Measurements from ENCODE around the gene SLC2A13. TPM values are rescaled to one million over a fixed set of nuclear protein-coding genes. Genes with fewer than 3 reads are reported as not detected.
"Not testable (repeated sequence)": the region's sequence is repeated elsewhere in the genome, so short reads cannot be mapped to it uniquely, and the experiment has no call there.

Gene SLC2A13
- total RNA-seq, 1 donor from 2014 or later, result 8.4 TPM

DNA sequence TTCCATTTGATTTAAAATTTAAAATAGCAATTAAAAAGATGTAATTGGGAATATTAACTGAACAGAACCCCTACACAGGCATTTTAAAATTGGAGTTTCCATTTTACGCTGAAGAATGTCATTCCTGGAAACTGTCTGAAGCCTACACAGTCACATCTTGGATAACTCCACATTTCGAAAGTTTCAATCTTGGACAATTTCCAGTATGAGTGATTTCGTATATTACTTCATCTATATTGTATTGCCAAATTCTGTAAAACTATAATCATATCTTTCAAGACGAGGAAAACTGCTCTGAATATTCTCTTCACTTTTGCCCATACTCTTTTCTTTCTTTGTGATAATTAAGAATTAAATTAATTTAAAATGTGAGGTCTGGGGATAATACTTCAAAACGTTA lies 292.1 kb downstream of the SLC2A13 start:
- no peak overlapping the region for H3K27ac ChIP-seq (ENCODE audit: low read depth, low read length)

DNA sequence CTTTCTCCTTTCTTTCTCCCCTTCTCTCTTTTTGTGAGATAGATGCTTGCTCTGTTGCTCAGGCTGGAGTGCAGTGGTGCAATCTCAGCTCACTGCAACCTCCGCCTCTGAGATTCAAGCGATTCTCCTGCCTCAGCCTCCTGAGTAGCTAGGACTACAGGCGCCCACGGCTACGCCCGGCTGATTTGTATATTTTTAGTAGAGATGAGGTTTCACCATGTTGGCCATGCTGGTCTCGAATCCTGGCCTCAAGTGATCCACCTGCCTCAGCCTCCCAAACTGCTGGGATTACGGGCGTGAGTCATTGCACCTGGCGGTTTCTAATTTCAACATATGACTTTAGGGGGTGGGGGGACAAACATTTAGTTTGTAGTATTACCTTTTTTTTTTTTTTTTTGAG lies 293.4 kb downstream of the SLC2A13 start:
- H3K9ac ChIP-seq (ENCODE audit: low read depth in 1 of 3, low read length in 3 of 3); H3K36me3 ChIP-seq (ENCODE audit: control insufficient read depth in 3 of 3, insufficient read depth in 3 of 3, low read length in 3 of 3); H3K27ac ChIP-seq (ENCODE audit: low read depth, low read length); H3K27me3 ChIP-seq (ENCODE audit: control insufficient read depth in 3 of 3, insufficient read depth in 3 of 3, low read length in 3 of 3); H3K4me1 ChIP-seq (ENCODE audit: control insufficient read depth in 3 of 3, insufficient read depth in 3 of 3, low read length in 3 of 3); H3K4me3 ChIP-seq (ENCODE audit: low read length in 3 of 3); H3K9me3 ChIP-seq (ENCODE audit: control insufficient read depth in 3 of 3, low read length in 3 of 3): not testable (repeated sequence)

More for the DNA sequence above, 292.1 kb downstream of the SLC2A13 start:
- H3K4me1 ChIP-seq (ENCODE audit: control insufficient read depth in 3 of 3, insufficient read depth in 3 of 3, low read length in 3 of 3), result no peaks in the 10 kb centered on the region
- H3K4me3 ChIP-seq (ENCODE audit: low read length in 3 of 3), result no peak overlapping the region
- H3K9ac ChIP-seq (ENCODE audit: low read depth in 1 of 3, low read length in 3 of 3), result no peak overlapping the region
- H3K27me3 ChIP-seq (ENCODE audit: control insufficient read depth in 3 of 3, insufficient read depth in 3 of 3, low read length in 3 of 3), result no peaks in the 10 kb centered on the region
- no peaks in the 10 kb centered on the region for H3K36me3 ChIP-seq (ENCODE audit: control insufficient read depth in 3 of 3, insufficient read depth in 3 of 3, low read length in 3 of 3)
- H3K9me3 ChIP-seq (ENCODE audit: control insufficient read depth in 3 of 3, low read length in 3 of 3), result no peaks in the 10 kb centered on the region

DNA sequence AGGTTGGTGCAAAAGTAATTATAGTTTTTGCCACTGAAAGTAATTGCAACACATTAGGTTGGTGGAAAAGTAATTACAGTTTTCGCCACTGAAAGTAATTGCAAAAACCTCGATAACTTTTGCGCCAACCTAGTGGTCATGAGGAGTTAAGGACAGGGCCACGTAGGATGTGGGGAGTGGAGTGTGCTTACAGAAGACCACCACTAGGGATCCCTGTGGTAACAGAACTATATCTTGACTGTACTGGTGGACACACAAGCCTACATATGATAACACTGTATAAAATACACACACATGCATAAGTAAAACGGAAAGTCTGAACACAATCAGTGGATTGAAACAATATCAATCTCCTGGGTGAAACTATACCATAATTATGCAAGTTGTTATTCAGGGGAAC lies 298.8 kb downstream of the SLC2A13 start:
- Histone ChIP-seq H3K36me3 (ENCODE audit: control insufficient read depth in 3 of 3, insufficient read depth in 3 of 3, low read length in 3 of 3) (no peaks in the 10 kb centered on the region), H3K4me1 (ENCODE audit: control insufficient read depth in 3 of 3, insufficient read depth in 3 of 3, low read length in 3 of 3) (no peaks in the 10 kb centered on the region), H3K27me3 (ENCODE audit: control insufficient read depth in 3 of 3, insufficient read depth in 3 of 3, low read length in 3 of 3) (no peaks in the 10 kb centered on the region), H3K27ac (ENCODE audit: low read depth, low read length) (no peak overlapping the region), H3K9me3 (ENCODE audit: control insufficient read depth in 3 of 3, low read length in 3 of 3) (no peaks in the 10 kb centered on the region), H3K4me3 (ENCODE audit: low read length in 3 of 3) (no peak overlapping the region), H3K9ac (ENCODE audit: low read depth in 1 of 3, low read length in 3 of 3) (no peak overlapping the region)

DNA sequence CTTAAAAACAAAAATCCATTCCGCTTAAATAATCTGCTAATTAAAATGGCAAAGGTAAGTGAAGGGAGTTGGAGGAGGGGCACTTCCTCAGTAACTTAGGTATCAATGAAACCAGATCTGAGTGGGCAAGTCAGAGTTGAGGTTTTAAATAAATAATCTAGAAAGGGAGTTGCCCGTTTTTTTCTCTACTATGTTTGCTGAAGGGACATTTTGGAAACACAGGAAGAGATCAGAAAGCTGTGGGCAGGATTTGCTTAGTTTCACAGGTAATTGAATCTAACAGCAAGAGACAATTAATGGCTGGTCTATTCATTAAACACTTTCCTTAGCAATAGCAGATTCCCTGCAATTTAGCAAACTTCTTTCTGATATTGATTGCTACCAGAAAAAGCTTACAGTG lies 300.2 kb downstream of the SLC2A13 start:
- no peak overlapping the region for H3K4me3 ChIP-seq (ENCODE audit: low read length in 3 of 3)
- no peaks in the 10 kb centered on the region for H3K9me3 ChIP-seq (ENCODE audit: control insufficient read depth in 3 of 3, low read length in 3 of 3)
- H3K27ac ChIP-seq (ENCODE audit: low read depth, low read length), result no peak overlapping the region
- no peaks in the 10 kb centered on the region for H3K36me3 ChIP-seq (ENCODE audit: control insufficient read depth in 3 of 3, insufficient read depth in 3 of 3, low read length in 3 of 3)
- H3K4me1 ChIP-seq (ENCODE audit: control insufficient read depth in 3 of 3, insufficient read depth in 3 of 3, low read length in 3 of 3), result no peaks in the 10 kb centered on the region
- no peaks in the 10 kb centered on the region for H3K27me3 ChIP-seq (ENCODE audit: control insufficient read depth in 3 of 3, insufficient read depth in 3 of 3, low read length in 3 of 3)
- no peak overlapping the region for H3K9ac ChIP-seq (ENCODE audit: low read depth in 1 of 3, low read length in 3 of 3)

DNA sequence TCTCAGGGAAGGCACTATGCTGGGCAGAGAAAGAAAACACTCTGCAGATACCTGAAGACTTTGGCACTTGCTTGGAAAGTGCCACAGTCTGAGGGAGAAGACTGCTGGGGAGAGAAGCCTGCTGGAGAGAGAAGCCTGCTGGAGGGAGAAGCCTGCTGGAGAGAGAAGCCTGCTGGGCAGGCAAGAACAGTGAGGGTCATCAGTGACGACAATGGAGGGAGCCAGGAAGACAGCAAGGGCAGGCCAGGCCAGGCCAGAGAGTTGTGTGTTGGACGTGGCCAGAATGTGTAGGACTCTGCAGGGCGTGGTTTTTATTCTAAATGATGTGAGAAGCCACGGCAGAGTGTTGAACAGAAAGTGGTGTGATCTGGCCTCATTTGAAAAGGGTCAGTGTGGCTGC lies 301.0 kb downstream of the SLC2A13 start:
- no peaks in the 10 kb centered on the region for H3K9me3 ChIP-seq (ENCODE audit: control insufficient read depth in 3 of 3, low read length in 3 of 3)
- no peak overlapping the region for H3K27ac ChIP-seq (ENCODE audit: low read depth, low read length)
- H3K36me3 ChIP-seq (ENCODE audit: control insufficient read depth in 3 of 3, insufficient read depth in 3 of 3, low read length in 3 of 3), result no peaks in the 10 kb centered on the region
- no peak overlapping the region for H3K9ac ChIP-seq (ENCODE audit: low read depth in 1 of 3, low read length in 3 of 3)
- H3K27me3 ChIP-seq (ENCODE audit: control insufficient read depth in 3 of 3, insufficient read depth in 3 of 3, low read length in 3 of 3), result no peaks in the 10 kb centered on the region
- no peak overlapping the region for H3K4me3 ChIP-seq (ENCODE audit: low read length in 3 of 3)
- H3K4me1 ChIP-seq (ENCODE audit: control insufficient read depth in 3 of 3, insufficient read depth in 3 of 3, low read length in 3 of 3), result no peaks in the 10 kb centered on the region

DNA sequence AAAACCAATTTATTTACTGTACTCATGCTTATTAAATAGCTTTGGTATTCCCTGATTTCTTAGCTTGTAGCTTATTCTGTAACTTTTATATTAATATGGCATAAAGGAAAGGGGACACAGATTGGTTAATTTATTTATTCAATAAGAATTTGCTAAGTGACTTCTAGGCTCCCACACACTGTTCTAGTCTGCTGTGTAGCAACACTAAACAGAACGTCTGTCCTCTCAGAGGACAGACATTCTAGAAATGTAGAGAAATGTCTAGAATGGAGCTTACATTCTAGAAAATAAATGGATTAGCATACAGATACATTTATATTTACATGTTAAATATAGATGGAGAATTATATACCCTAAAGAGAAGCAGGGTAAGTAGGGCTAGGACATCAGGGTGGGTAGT lies 301.4 kb downstream of the SLC2A13 start:
- Histone ChIP-seq H3K4me1 (ENCODE audit: control insufficient read depth in 3 of 3, insufficient read depth in 3 of 3, low read length in 3 of 3) (no peaks in the 10 kb centered on the region), H3K36me3 (ENCODE audit: control insufficient read depth in 3 of 3, insufficient read depth in 3 of 3, low read length in 3 of 3) (no peaks in the 10 kb centered on the region), H3K4me3 (ENCODE audit: low read length in 3 of 3) (no peak overlapping the region), H3K9ac (ENCODE audit: low read depth in 1 of 3, low read length in 3 of 3) (no peak overlapping the region), H3K9me3 (ENCODE audit: control insufficient read depth in 3 of 3, low read length in 3 of 3) (no peaks in the 10 kb centered on the region), H3K27ac (ENCODE audit: low read depth, low read length) (no peak overlapping the region), H3K27me3 (ENCODE audit: control insufficient read depth in 3 of 3, insufficient read depth in 3 of 3, low read length in 3 of 3) (no peaks in the 10 kb centered on the region)

DNA sequence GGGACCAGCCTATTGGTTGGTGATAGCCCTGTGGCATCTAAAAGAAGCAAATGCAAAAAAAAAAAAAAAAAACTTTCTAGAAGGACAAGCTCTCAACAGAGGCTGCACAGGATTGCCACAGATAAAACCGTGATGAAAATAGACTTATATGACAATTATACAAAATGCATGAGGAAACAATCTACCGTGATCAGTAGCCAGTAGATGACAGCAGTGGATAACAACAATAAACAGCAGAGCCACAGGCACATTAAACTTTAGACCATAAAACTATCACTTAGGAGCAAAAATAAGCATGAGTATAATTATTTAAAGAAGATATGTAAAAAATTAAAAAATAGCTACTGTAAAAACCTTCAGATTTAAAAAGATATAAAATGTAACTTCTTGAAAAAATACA lies 302.7 kb downstream of the SLC2A13 start:
- no peaks in the 10 kb centered on the region for H3K36me3 ChIP-seq (ENCODE audit: control insufficient read depth in 3 of 3, insufficient read depth in 3 of 3, low read length in 3 of 3)
- H3K9ac ChIP-seq (ENCODE audit: low read depth in 1 of 3, low read length in 3 of 3), result no peak overlapping the region
- H3K27me3 ChIP-seq (ENCODE audit: control insufficient read depth in 3 of 3, insufficient read depth in 3 of 3, low read length in 3 of 3), result no peaks in the 10 kb centered on the region
- H3K27ac ChIP-seq (ENCODE audit: low read depth, low read length), result no peak overlapping the region
- H3K9me3 ChIP-seq (ENCODE audit: control insufficient read depth in 3 of 3, low read length in 3 of 3), result no peaks in the 10 kb centered on the region
- no peaks in the 10 kb centered on the region for H3K4me1 ChIP-seq (ENCODE audit: control insufficient read depth in 3 of 3, insufficient read depth in 3 of 3, low read length in 3 of 3)
- H3K4me3 ChIP-seq (ENCODE audit: low read length in 3 of 3), result no peak overlapping the region

DNA sequence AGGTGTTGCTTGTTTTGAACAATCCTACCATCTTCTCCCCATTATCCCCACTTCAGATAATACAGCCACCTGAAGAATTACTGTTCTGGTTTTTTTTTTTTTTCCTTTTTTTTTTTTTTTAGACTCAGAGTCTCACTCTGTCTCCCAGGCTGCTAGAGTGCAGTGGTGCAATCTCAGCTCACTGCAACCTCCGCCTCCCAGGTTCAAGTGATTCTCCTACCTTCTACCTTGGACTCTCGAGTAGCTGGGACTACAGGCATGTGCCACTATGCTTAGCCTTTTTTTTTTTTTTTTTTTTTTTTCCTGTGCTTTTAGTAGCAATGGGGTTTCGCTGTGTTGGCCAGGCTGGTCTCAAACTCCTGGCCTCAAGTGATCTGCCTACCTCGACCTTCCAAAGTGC lies 306.9 kb downstream of the SLC2A13 start:
- Histone ChIP-seq H3K27me3 (ENCODE audit: control insufficient read depth in 3 of 3, insufficient read depth in 3 of 3, low read length in 3 of 3) (no peaks in the 10 kb centered on the region), H3K4me3 (ENCODE audit: low read length in 3 of 3) (no peak overlapping the region), H3K9ac (ENCODE audit: low read depth in 1 of 3, low read length in 3 of 3) (no peak overlapping the region), H3K36me3 (ENCODE audit: control insufficient read depth in 3 of 3, insufficient read depth in 3 of 3, low read length in 3 of 3) (no peaks in the 10 kb centered on the region), H3K27ac (ENCODE audit: low read depth, low read length) (no peak overlapping the region), H3K9me3 (ENCODE audit: control insufficient read depth in 3 of 3, low read length in 3 of 3) (no peaks in the 10 kb centered on the region), H3K4me1 (ENCODE audit: control insufficient read depth in 3 of 3, insufficient read depth in 3 of 3, low read length in 3 of 3) (no peaks in the 10 kb centered on the region)

DNA sequence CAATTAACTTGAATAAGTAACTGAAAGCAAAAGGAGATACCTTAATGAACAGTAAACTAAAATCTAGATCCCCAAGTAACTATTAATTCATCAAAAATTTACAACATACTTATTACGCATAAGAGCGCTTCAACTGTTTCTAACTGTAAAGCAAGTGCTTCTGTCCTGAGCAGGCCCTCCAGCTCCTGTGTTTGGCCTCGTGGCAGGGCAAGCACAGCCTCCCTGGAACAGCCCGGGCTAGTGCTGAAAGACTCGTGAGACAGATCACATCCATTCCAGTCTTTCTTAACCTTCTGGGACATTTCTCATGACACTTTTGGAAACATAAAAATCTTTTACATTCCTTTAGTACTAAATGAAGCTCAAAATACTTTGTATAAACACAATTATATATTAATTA lies 307.5 kb downstream of the SLC2A13 start:
- H3K4me3 ChIP-seq (ENCODE audit: low read length in 3 of 3), result no peak overlapping the region
- H3K9me3 ChIP-seq (ENCODE audit: control insufficient read depth in 3 of 3, low read length in 3 of 3), result no peaks in the 10 kb centered on the region
- H3K36me3 ChIP-seq (ENCODE audit: control insufficient read depth in 3 of 3, insufficient read depth in 3 of 3, low read length in 3 of 3), result no peaks in the 10 kb centered on the region
- H3K9ac ChIP-seq (ENCODE audit: low read depth in 1 of 3, low read length in 3 of 3), result no peak overlapping the region
- H3K27me3 ChIP-seq (ENCODE audit: control insufficient read depth in 3 of 3, insufficient read depth in 3 of 3, low read length in 3 of 3), result no peaks in the 10 kb centered on the region
- H3K27ac ChIP-seq (ENCODE audit: low read depth, low read length), result no peak overlapping the region
- no peaks in the 10 kb centered on the region for H3K4me1 ChIP-seq (ENCODE audit: control insufficient read depth in 3 of 3, insufficient read depth in 3 of 3, low read length in 3 of 3)

DNA sequence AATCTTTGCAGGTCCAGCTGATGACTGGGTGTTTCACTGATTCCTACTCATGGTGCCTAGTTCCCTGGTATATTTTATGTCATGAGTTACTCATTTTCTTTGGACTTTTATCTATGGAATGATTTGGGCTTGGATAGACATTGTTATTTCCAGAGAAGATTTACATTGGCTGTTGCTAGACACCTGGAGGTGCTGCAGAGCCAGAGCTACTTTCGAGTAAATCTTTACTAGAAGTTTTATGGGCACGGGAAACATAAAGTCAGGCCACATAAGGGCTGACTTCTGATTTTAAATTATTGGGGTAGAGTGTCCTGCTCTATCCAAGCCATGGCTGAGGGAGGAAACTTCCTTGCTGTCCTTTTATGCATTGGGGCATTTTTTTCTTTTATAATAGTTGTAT lies 310.4 kb downstream of the SLC2A13 start:
- Histone ChIP-seq H3K4me1 (ENCODE audit: control insufficient read depth in 3 of 3, insufficient read depth in 3 of 3, low read length in 3 of 3) (no peaks in the 10 kb centered on the region), H3K9ac (ENCODE audit: low read depth in 1 of 3, low read length in 3 of 3) (no peak overlapping the region), H3K27ac (ENCODE audit: low read depth, low read length) (no peak overlapping the region), H3K36me3 (ENCODE audit: control insufficient read depth in 3 of 3, insufficient read depth in 3 of 3, low read length in 3 of 3) (no peaks in the 10 kb centered on the region), H3K9me3 (ENCODE audit: control insufficient read depth in 3 of 3, low read length in 3 of 3) (no peaks in the 10 kb centered on the region), H3K27me3 (ENCODE audit: control insufficient read depth in 3 of 3, insufficient read depth in 3 of 3, low read length in 3 of 3) (no peaks in the 10 kb centered on the region), H3K4me3 (ENCODE audit: low read length in 3 of 3) (no peak overlapping the region)

DNA sequence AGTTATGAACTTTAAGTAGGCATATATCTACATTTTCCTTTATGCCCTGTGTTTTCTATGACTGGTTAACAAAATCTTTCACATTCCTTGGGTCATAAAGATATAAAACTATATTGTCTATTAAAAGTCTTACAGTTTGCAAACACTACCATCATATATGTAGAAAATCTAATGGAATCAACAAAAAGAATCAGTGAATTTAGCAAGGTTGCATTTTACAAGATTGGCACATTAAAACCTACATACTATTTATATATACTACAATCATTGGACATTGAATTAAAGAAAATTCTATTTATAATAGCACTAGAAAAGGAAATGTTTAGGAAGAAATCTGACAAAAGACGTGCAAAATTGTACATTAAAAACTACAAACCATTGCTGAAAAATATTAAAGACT lies 312.9 kb downstream of the SLC2A13 start:
- H3K36me3 ChIP-seq (ENCODE audit: control insufficient read depth in 3 of 3, insufficient read depth in 3 of 3, low read length in 3 of 3), result no peaks in the 10 kb centered on the region
- H3K4me1 ChIP-seq (ENCODE audit: control insufficient read depth in 3 of 3, insufficient read depth in 3 of 3, low read length in 3 of 3), result no peaks in the 10 kb centered on the region
- no peak overlapping the region for H3K4me3 ChIP-seq (ENCODE audit: low read length in 3 of 3)
- H3K27me3 ChIP-seq (ENCODE audit: control insufficient read depth in 3 of 3, insufficient read depth in 3 of 3, low read length in 3 of 3), result no peaks in the 10 kb centered on the region
- no peaks in the 10 kb centered on the region for H3K9me3 ChIP-seq (ENCODE audit: control insufficient read depth in 3 of 3, low read length in 3 of 3)
- no peak overlapping the region for H3K27ac ChIP-seq (ENCODE audit: low read depth, low read length)
- H3K9ac ChIP-seq (ENCODE audit: low read depth in 1 of 3, low read length in 3 of 3), result no peak overlapping the region
